Kidney (tissue), 14 donors: ENCODE data around the gene ANKEF1. TPM values are rescaled to one million over a fixed set of nuclear protein-coding genes. Genes with fewer than 3 reads are reported as not detected.

Experiments used
- DNase-seq, 5 donors: peaks; one replicate each; pipeline ENCODE4 v3.0.0-alpha.2; 2013 to 2020
- FAIRE-seq: peaks from 2 replicates; lab custom pipeline; 2012; peaks lifted over from hg19 to GRCh38; lab: Jason Lieb, UNC
- H3K27ac ChIP-seq, 2 donors: one replicate each; pipeline ENCODE4 v1.7.0; 2013; ENCODE audit warnings: low read depth in 2 of 2, low read length in 2 of 2, inconsistent platforms in 1 of 2
- H3K27me3 ChIP-seq: one replicate; pipeline ENCODE4 v1.7.1; 2013; ENCODE audit warnings: low read length, inconsistent platforms; ENCODE audit not compliant: control insufficient read depth, insufficient read depth
- H3K36me3 ChIP-seq, 3 donors: one replicate each; pipeline versions ENCODE4 v1.7.0 to v1.7.1; 2013; ENCODE audit warnings: low read length in 3 of 3, control low read depth in 1 of 3, inconsistent platforms in 1 of 3; ENCODE audit not compliant: insufficient read depth in 3 of 3, control insufficient read depth in 2 of 3
- H3K4me1 ChIP-seq, 3 donors: one replicate each; pipeline versions ENCODE4 v1.7.0 to v1.7.1; 2013; ENCODE audit warnings: low read length in 3 of 3, inconsistent platforms in 1 of 3, low read depth in 1 of 3; ENCODE audit not compliant: control insufficient read depth in 2 of 3, insufficient read depth in 2 of 3
- H3K4me3 ChIP-seq, 3 donors: one replicate each; pipeline versions ENCODE4 v1.7.0 to v1.8.1; 2013; ENCODE audit warnings: low read length in 3 of 3, control low read depth in 1 of 3, inconsistent platforms in 1 of 3
- H3K9ac ChIP-seq, 3 donors: one replicate each; pipeline versions ENCODE4 v1.7.0 to v1.7.1; 2013; ENCODE audit warnings: low read length in 3 of 3, control low read depth in 1 of 3, inconsistent platforms in 1 of 3
- H3K9me3 ChIP-seq, 3 donors: one replicate each; pipeline versions ENCODE4 v1.7.0 to v1.7.1; 2013; ENCODE audit warnings: low read length in 3 of 3, control low read depth in 1 of 3, inconsistent platforms in 1 of 3; ENCODE audit not compliant: control insufficient read depth in 2 of 3, insufficient read depth in 1 of 3
- CTCF ChIP-seq: IDR thresholded peaks from 3 replicates; pipeline ENCODE4 v1.5.1; 2012; ENCODE audit warnings: mild to moderate bottlenecking, moderate library complexity, borderline replicate concordance; ENCODE audit not compliant: insufficient read depth; ENCODE audit errors: extremely low read depth
- intact Hi-C: fragments of 100-400 bp; cut with DNase I; formaldehyde crosslinking; loops from one replicate; pipeline ENCODE4 v1.11.1; 2022
- polyA plus RNA-seq: library from polyadenylated mRNA; stranded (reverse); fragments of 350-450 nt; fragmentation: Illumina TruSeq; extraction: RNeasy Lipid Tissue Mini Kit (QIAGEN cat#74804); gene quantifications from one replicate; pipeline ENCODE4 v1.2.3, GENCODE V29; 2014; ENCODE audit warnings: low read depth, low replicate concordance; ENCODE audit not compliant: insufficient read depth
- total RNA-seq: library from RNA; stranded (reverse); fragmentation: NEBNext Ultra II Directional; extraction: Animal tissue kit (Norgen Biotek cat#: 25700); gene quantifications from one replicate; pipeline ENCODE4 v1.2.1, GENCODE V29; 2021
- donor health status: control.
- donor health status: control.
- donor health status: control.
- donor health status: control.
- donor health status: control.
- donor health status: DM: yes; HTN: yes; CAD: no.
- donor health status: Normal renal cell carcinoma (clear cell type).

Gene ANKEF1
- total and polyA plus RNA-seq, 2 donors from 2014 or later, result 1.9 to 6.6 TPM

GRCh38 chr20:10002866-10003265 lies 31.9 kb upstream of the ANKEF1 start:
- H3K27me3 ChIP-seq, result no peaks in the 10 kb centered on the region
- no peak for TF ChIP-seq CTCF
- intact Hi-C loops, result no loop called here
- FAIRE-seq (no peak), DNase-seq (no peak)
- H3K27ac ChIP-seq, result no peak overlapping the region
- no peaks in the 10 kb centered on the region for H3K4me1 ChIP-seq
- no peaks in the 10 kb centered on the region for H3K36me3 ChIP-seq
- H3K9ac ChIP-seq, result no peak overlapping the region
- H3K4me3 ChIP-seq, result no peak overlapping the region
- H3K9me3 ChIP-seq, result no peaks in the 10 kb centered on the region

GRCh38 chr20:10004900-10005299 lies 29.9 kb upstream of the ANKEF1 start:
- H3K27ac ChIP-seq, result no peak overlapping the region
- TF ChIP-seq CTCF, result no peak
- no peak overlapping the region for H3K9ac ChIP-seq
- no peak overlapping the region for H3K4me3 ChIP-seq
- DNase-seq (no peak), FAIRE-seq (no peak)
- H3K27me3 ChIP-seq, result no peaks in the 10 kb centered on the region
- no peaks in the 10 kb centered on the region for H3K36me3 ChIP-seq
- intact Hi-C loops, result no loop called here
- no peaks in the 10 kb centered on the region for H3K9me3 ChIP-seq
- no peaks in the 10 kb centered on the region for H3K4me1 ChIP-seq

GRCh38 chr20:10005885-10006284 lies 28.9 kb upstream of the ANKEF1 start:
- H3K27ac ChIP-seq, result no peak overlapping the region
- no peaks in the 10 kb centered on the region for H3K9me3 ChIP-seq
- FAIRE-seq, result no peak
- intact Hi-C loops, result no loop called here
- no peak overlapping the region for H3K9ac ChIP-seq
- no peaks in the 10 kb centered on the region for H3K4me1 ChIP-seq
- no peaks in the 10 kb centered on the region for H3K36me3 ChIP-seq
- TF ChIP-seq CTCF, result no peak
- no peak for DNase-seq
- no peaks in the 10 kb centered on the region for H3K27me3 ChIP-seq
- H3K4me3 ChIP-seq, result no peak overlapping the region

GRCh38 chr20:10006447-10007090 lies 28.2 kb upstream of the ANKEF1 start:
- intact Hi-C loops, result no loop called here
- TF ChIP-seq CTCF, result no peak
- Histone ChIP-seq H3K9ac (no peak overlapping the region), H3K4me1 (no peaks in the 10 kb centered on the region), H3K27me3 (no peaks in the 10 kb centered on the region), H3K36me3 (no peaks in the 10 kb centered on the region), H3K4me3 (no peak overlapping the region), H3K27ac (no peak overlapping the region), H3K9me3 (no peaks in the 10 kb centered on the region)
- DNase-seq, result peak in 2 of 5 donors; percentile 22 to 39
- FAIRE-seq, result no peak
